ENCODE measurements around the gene SASH3.

GRCh38 chrX:129755779-129756650 lies 23.7 kb upstream of the SASH3 start:
- no peak for TF ChIP-seq POLR2A (IDR thresholded peaks at IDR 0.05; ENCODE audit: low read depth, low read length)
- TF ChIP-seq POLR2AphosphoS5 (IDR thresholded peaks at IDR 0.05; ENCODE audit: low read depth, low read length), result no peak
- no peak for TF ChIP-seq TAF1 (IDR thresholded peaks at IDR 0.05; ENCODE audit: low read depth, low read length)
